Right ventricle myocardium inferior (tissue), 1 donor: Measurements from ENCODE around the gene MINK1. TPM values are rescaled to one million over a fixed set of nuclear protein-coding genes. Genes with fewer than 3 reads are reported as not detected.
"Not testable (repeated sequence)": the region's sequence is repeated elsewhere in the genome, so short reads cannot be mapped to it uniquely, and the experiment has no call there.

Source experiments
- ATAC-seq: fragments of 200-7000 bp; cut with Tn5 transposase; one replicate; pipeline ENCODE4 v1.9.1; 2020; ENCODE audit warnings: mild to moderate bottlenecking, moderate library complexity
- DNase-seq: peaks from one replicate; pipeline ENCODE4 v3.0.0; 2021; ENCODE audit errors: missing footprints
- intact Hi-C: fragments of 100-400 bp; cut with DNase I; formaldehyde crosslinking; loops from one replicate; pipeline ENCODE4 v1.11.0; 2022
- total RNA-seq: library from RNA; stranded (reverse); fragmentation: NEBNext Ultra II Directional; extraction: Animal tissue kit (Norgen Biotek cat#: 25700); gene quantifications from one replicate; pipeline ENCODE4 v1.2.1, GENCODE V29; 2021
- donor health status: DM: no; HTN: yes; CAD: no; lungs with severe emphysema.

The MINK1 gene
- total RNA-seq, 1 donor from 2014 or later = 50.7 TPM

GRCh38 chr17:4858068-4858881 lies 25.1 kb downstream of the MINK1 start:
- intact Hi-C loops = no loop called here
- ATAC-seq (peak; percentile 32), DNase-seq (no peak)

GRCh38 chr17:4858882-4859260 lies 25.7 kb downstream of the MINK1 start:
- ATAC-seq = peak; percentile 82
- peak; percentile 79 for DNase-seq
- intact Hi-C loops = no loop called here

GRCh38 chr17:4859816-4860625 lies 26.9 kb downstream of the MINK1 start:
- ATAC-seq = no peak
- DNase-seq = no peak
- intact Hi-C loops = no loop called here

GRCh38 chr17:4860651-4861050 lies 27.5 kb downstream of the MINK1 start:
- DNase-seq (no peak), ATAC-seq (no peak)
- intact Hi-C loops = no loop called here

GRCh38 chr17:4861052-4861451 lies 27.9 kb downstream of the MINK1 start:
- ATAC-seq = no peak
- intact Hi-C loops = no loop called here

GRCh38 chr17:4862720-4863119 lies 29.6 kb downstream of the MINK1 start:
- intact Hi-C loops = no loop called here
- ATAC-seq = no peak

More at GRCh38 chr17:4861052-4861451, 27.9 kb downstream of the MINK1 start:
- no peak for DNase-seq

GRCh38 chr17:4863321-4863720 lies 30.2 kb downstream of the MINK1 start:
- ATAC-seq (no peak), DNase-seq (no peak)
- intact Hi-C loops = no loop called here

More at GRCh38 chr17:4862720-4863119, 29.6 kb downstream of the MINK1 start:
- DNase-seq = no peak

GRCh38 chr17:4867535-4867934 lies 34.4 kb downstream of the MINK1 start:
- intact Hi-C loops = not testable (repeated sequence)

GRCh38 chr17:4869058-4869998 lies 36.2 kb downstream of the MINK1 start:
- ATAC-seq, intact Hi-C loops, DNase-seq: not testable (repeated sequence)

More at GRCh38 chr17:4867535-4867934, 34.4 kb downstream of the MINK1 start:
- ATAC-seq, DNase-seq: not testable (repeated sequence)

- ATAC-seq (no peak), DNase-seq (no peak)
- intact Hi-C loops = no loop called here
Observed at GRCh38 chr17:4870855-4871254, 37.7 kb downstream of the MINK1 start.

GRCh38 chr17:4872786-4873185 lies 39.6 kb downstream of the MINK1 start:
- DNase-seq = no peak
- ATAC-seq = no peak
- intact Hi-C loops = no loop called here

- intact Hi-C loops = no loop called here
- ATAC-seq (peak; percentile 27), DNase-seq (no peak)
Observed at GRCh38 chr17:4877089-4877488, 43.9 kb downstream of the MINK1 start.

- intact Hi-C loops = no loop called here
- no peak for ATAC-seq
- DNase-seq = no peak
Observed at GRCh38 chr17:4879601-4880000, 46.5 kb downstream of the MINK1 start.

GRCh38 chr17:4880857-4881256 lies 47.7 kb downstream of the MINK1 start:
- DNase-seq (no peak), ATAC-seq (no peak)
- intact Hi-C loops = loop anchor here (5.0 to 10.0 kb wide), 3 partner anchors 46 to 176 kb away; partner anchors contain the start of genes MINK1, PELP1 and PLD2

GRCh38 chr17:4881761-4882555 lies 48.8 kb downstream of the MINK1 start:
- DNase-seq (peak; percentile 81), ATAC-seq (peak; percentile 62)
- intact Hi-C loops = loop anchor here (5.0 to 10.0 kb wide), 3 partner anchors 47 to 177 kb away; partner anchors contain the start of genes MINK1, PELP1 and PLD2

- ATAC-seq (no peak), DNase-seq (no peak)
- intact Hi-C loops = loop anchor here (5.0 to 10.0 kb wide), 3 partner anchors 50 to 180 kb away; partner anchors contain the start of genes MINK1, PELP1 and PLD2
Observed at GRCh38 chr17:4884489-4884888, 51.3 kb downstream of the MINK1 start.

- intact Hi-C loops = loop anchor here (10.0 kb wide), 2 partner anchors 52 to 182 kb away; partner anchors contain the start of genes MINK1 and PELP1
- ATAC-seq (no peak), DNase-seq (no peak)
Observed at GRCh38 chr17:4886830-4887229, 53.7 kb downstream of the MINK1 start.
